Natural killer cell (primary cell): ENCODE results near the gene NCL. TPM values are rescaled to one million over a fixed set of nuclear protein-coding genes. Genes with fewer than 3 reads are reported as not detected.
"Not testable (repeated sequence)": the region's sequence is repeated elsewhere in the genome, so short reads cannot be mapped to it uniquely, and the experiment has no call there.

Experiments used
- ATAC-seq, 3 donors: fragments of 150-1000 bp in 2 of 3; fragments of 200-7000 bp in 1 of 3; cut with Tn5 transposase; 1 replicate in 1 of 3; 2 replicates in 2 of 3; pipeline ENCODE4 v1.10.0; 2021; ENCODE audit warnings: mild to moderate bottlenecking in 2 of 3, moderate library complexity in 2 of 3
- DNase-seq, 2 donors: peaks; one replicate each; pipeline versions ENCODE4 v3.0.0 to v3.0.0-alpha.2; 2013 to 2021; ENCODE audit warnings: mixed read lengths in 1 of 2
- H3K27ac ChIP-seq: one replicate; pipeline ENCODE4 v1.5.1; 2013; ENCODE audit warnings: mild to moderate bottlenecking, low read length
- H3K27me3 ChIP-seq: one replicate; pipeline ENCODE4 v1.6.1; 2013; ENCODE audit warnings: low read length; ENCODE audit not compliant: control insufficient read depth, insufficient read depth
- H3K36me3 ChIP-seq: one replicate; pipeline ENCODE4 v1.6.1; 2013; ENCODE audit warnings: low read length; ENCODE audit not compliant: control insufficient read depth, insufficient read depth
- H3K4me1 ChIP-seq: one replicate; pipeline ENCODE4 v1.6.1; 2013; ENCODE audit warnings: low read length; ENCODE audit not compliant: control insufficient read depth, insufficient read depth
- H3K4me3 ChIP-seq: one replicate; pipeline ENCODE4 v1.5.1; 2013; ENCODE audit warnings: low read length
- H3K9me3 ChIP-seq: one replicate; pipeline ENCODE4 v1.6.1; 2013; ENCODE audit warnings: low read length; ENCODE audit not compliant: control insufficient read depth, insufficient read depth
- H3K27ac Mint-ChIP-seq, 2 donors: one replicate each; pipeline ENCODE4 v1.8.0; 2022; ENCODE audit warnings: mild to moderate bottlenecking in 2 of 2, mixed read lengths in 2 of 2, moderate library complexity in 1 of 2
- H3K27me3 Mint-ChIP-seq, 2 donors: one replicate each; pipeline ENCODE4 v1.8.0; 2022; ENCODE audit warnings: low read depth in 2 of 2, mixed read lengths in 2 of 2
- H3K36me3 Mint-ChIP-seq: one replicate; pipeline ENCODE4 v1.8.0; 2022; ENCODE audit warnings: mixed read lengths
- H3K4me1 Mint-ChIP-seq, 2 donors: one replicate each; pipeline ENCODE4 v1.8.0; 2022; ENCODE audit warnings: mixed read lengths in 2 of 2
- H3K4me3 Mint-ChIP-seq: one replicate; pipeline ENCODE4 v1.8.0; 2022; ENCODE audit warnings: mild to moderate bottlenecking, moderate library complexity, mixed read lengths
- H3K9me3 Mint-ChIP-seq, 2 donors: one replicate each; pipeline ENCODE4 v1.8.0; 2022; ENCODE audit warnings: mixed read lengths in 2 of 2
- WGBS: methylation state at CpG from one replicate; pipeline ENCODE4 v1.1.7; 2013; ENCODE audit warnings: missing lambda C conversion rate; ENCODE audit not compliant: insufficient coverage; 5-methylcytosine and 5-hydroxymethylcytosine counted together
- intact Hi-C: fragments of 100-400 bp; cut with micrococcal nuclease; formaldehyde crosslinking; loops from one replicate; pipeline ENCODE4 v1.14.2; 2022
- total RNA-seq, 4 donors: library from RNA; stranded (reverse); fragments of 120-200 nt in 1 of 4; gene quantifications; one replicate each; pipeline versions ENCODE4 v1.2.3 to v1.2.4, GENCODE V29; 2013 to 2022
- TF ChIP-seq, protein P1 (sequence below): fragments of 200-600 bp; IDR thresholded peaks from one replicate; pipeline ENCODE4 v1.8.0; 2022; ENCODE audit warnings: antibody characterized with exemption

The NCL gene
- total RNA-seq, 3 donors from 2014 or later (not counting 1 experiment from before 2014, with no cell fraction given), result 485 to 540 (median 529) TPM

DNA sequence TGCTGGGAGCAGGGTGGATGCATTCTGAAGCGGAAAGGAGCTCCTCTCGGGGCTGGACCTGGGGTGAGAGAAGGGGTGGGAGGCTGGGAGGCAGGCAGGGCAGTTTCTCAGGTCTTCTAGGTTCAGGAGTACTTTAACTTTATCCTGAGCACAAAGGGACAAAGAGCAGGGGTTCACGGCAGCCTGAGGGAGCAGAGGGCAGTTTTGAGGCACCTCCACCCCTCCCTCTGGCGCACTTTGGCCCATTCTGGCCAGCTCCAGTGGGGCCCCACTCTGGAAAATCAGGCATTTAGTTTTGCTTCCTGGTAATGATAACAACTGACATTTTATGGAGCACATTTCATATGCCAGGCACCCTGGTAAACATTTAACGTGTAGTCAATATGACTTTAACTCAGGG lies 54.5 kb downstream of the NCL start:
- DNase-seq (no peak), ATAC-seq (no peak)
- no peak overlapping the region for H3K27ac ChIP-seq
- intact Hi-C loops, result loop anchor here (5.0 kb wide), 3 partner anchors 43 to 162 kb away; no protein-coding TSS in a partner anchor
- Mint-ChIP-seq H3K9me3 (peaks cover 0 to 5% of the 10 kb centered on the region in 2 donors), H3K4me3 (no peak overlapping the region), H3K27me3 (peaks cover 0 to 17% of the 10 kb centered on the region in 2 donors), H3K36me3 (no peaks in the 10 kb centered on the region), H3K4me1 (peaks cover 24 to 29% of the 10 kb centered on the region in 2 donors), H3K27ac (no peak overlapping the region)
- 94% methylated on average over 5 of the region's 5 CpGs for WGBS
- H3K9me3 ChIP-seq, result peaks cover 9% of the 10 kb centered on the region
- H3K4me3 ChIP-seq, result no peak overlapping the region
- H3K27me3 ChIP-seq, result peaks cover 6% of the 10 kb centered on the region
- peaks cover 17% of the 10 kb centered on the region for H3K4me1 ChIP-seq
- TF ChIP-seq, protein P1, sequence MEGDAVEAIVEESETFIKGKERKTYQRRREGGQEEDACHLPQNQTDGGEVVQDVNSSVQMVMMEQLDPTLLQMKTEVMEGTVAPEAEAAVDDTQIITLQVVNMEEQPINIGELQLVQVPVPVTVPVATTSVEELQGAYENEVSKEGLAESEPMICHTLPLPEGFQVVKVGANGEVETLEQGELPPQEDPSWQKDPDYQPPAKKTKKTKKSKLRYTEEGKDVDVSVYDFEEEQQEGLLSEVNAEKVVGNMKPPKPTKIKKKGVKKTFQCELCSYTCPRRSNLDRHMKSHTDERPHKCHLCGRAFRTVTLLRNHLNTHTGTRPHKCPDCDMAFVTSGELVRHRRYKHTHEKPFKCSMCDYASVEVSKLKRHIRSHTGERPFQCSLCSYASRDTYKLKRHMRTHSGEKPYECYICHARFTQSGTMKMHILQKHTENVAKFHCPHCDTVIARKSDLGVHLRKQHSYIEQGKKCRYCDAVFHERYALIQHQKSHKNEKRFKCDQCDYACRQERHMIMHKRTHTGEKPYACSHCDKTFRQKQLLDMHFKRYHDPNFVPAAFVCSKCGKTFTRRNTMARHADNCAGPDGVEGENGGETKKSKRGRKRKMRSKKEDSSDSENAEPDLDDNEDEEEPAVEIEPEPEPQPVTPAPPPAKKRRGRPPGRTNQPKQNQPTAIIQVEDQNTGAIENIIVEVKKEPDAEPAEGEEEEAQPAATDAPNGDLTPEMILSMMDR, result no peak
- no peaks in the 10 kb centered on the region for H3K36me3 ChIP-seq

DNA sequence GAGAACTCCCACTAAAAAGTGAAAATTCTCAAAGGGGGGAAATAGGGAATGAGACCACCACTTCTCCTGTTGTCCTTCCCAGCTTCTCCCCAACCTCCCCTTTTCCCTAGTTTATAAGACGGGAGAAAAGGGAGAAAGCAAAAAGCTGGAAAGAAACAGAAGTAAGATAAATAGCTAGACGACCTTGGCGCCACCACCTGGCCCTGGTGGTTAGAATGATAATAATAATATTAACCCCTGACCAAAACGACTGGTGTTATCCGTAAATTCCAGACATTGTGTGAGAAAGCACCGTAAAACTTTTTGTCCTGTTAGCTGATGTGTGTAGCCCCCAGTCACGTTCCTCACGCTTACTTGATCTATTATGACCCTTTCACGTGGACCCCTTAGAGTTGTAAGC lies 56.0 kb downstream of the NCL start:
- H3K27ac Mint-ChIP-seq, DNase-seq, H3K4me3 ChIP-seq, H3K36me3 Mint-ChIP-seq, H3K9me3 Mint-ChIP-seq, H3K4me3 Mint-ChIP-seq, H3K36me3 ChIP-seq, H3K27ac ChIP-seq, H3K27me3 ChIP-seq, intact Hi-C loops, H3K9me3 ChIP-seq, ATAC-seq: not testable (repeated sequence)
- peaks cover 24 to 29% of the 10 kb centered on the region in 2 donors for H3K4me1 Mint-ChIP-seq
- WGBS, result 82% methylated on average over 6 of the region's 9 CpGs
- H3K4me1 ChIP-seq, result peaks cover 17% of the 10 kb centered on the region
- H3K27me3 Mint-ChIP-seq, result peaks cover 0 to 15% of the 10 kb centered on the region in 2 donors

DNA sequence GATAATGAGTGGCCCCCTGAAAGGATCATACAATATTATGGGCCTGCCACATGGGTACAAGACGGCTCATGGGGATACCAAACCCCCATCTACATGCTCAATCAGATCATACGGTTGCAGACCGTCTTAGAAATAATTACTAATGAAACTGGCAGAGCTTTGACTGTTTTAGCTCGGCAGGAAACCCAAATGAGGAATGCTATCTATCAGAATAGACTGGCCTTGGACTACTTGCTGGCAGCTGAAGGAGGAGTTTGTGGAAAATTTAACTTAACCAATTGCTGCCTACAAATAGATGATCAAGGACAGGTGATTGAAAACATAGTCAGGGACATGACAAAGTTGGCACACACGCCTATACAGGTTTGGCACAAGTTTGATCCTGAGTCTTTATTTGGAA lies 56.6 kb downstream of the NCL start:
- H3K36me3 Mint-ChIP-seq, H3K9me3 Mint-ChIP-seq, ATAC-seq, intact Hi-C loops, H3K27me3 ChIP-seq, H3K9me3 ChIP-seq, H3K4me3 Mint-ChIP-seq, H3K27ac ChIP-seq, DNase-seq, H3K27ac Mint-ChIP-seq, H3K4me3 ChIP-seq, H3K36me3 ChIP-seq: not testable (repeated sequence)
- H3K4me1 ChIP-seq, result peaks cover 16% of the 10 kb centered on the region
- Mint-ChIP-seq H3K27me3 (peaks cover 0 to 12% of the 10 kb centered on the region in 2 donors), H3K4me1 (peaks cover 24 to 32% of the 10 kb centered on the region in 2 donors)
- WGBS, result 93% methylated on average over 5 of the region's 5 CpGs

DNA sequence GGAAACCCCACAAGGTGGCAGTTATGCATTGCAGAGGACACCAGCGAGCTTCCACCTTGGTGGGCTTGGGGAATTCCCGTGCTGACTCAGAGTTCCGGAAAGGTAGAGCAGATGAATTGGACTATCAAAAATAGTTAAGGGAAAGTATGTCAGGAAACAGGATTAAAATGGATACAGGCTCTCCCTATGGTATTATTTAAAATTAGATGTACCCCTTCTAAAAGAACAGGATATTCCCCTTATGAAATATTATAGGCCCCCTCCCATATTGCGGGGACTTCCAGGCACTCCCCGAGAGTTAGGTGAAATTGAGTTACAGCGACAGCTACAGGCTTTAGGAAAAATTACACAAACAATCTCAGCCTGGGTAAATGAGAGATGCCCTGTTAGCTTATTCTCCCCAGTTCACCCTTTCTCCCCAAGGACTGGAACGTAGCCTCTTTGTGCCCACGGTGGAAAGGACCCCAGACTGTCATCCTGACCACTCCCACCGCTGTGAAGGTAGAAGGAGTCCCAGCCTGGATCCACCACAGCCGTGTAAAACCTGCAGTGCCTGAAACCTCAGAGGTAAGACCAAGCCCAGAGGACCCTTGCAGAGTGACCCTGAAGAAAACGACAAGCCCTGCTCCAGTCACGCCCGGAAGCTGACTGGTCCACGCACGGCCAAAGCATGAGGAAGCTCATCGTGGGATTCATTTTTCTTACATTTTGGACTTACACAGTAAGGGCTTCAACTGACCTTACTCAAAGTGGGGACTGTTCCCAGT lies 58.5 kb downstream of the NCL start:
- 13% methylated on average over 13 of the region's 16 CpGs for WGBS
- H3K9me3 Mint-ChIP-seq, result not testable (repeated sequence)
- peak in 2 of 3 donors; percentile 76 to 77 for ATAC-seq

DNA sequence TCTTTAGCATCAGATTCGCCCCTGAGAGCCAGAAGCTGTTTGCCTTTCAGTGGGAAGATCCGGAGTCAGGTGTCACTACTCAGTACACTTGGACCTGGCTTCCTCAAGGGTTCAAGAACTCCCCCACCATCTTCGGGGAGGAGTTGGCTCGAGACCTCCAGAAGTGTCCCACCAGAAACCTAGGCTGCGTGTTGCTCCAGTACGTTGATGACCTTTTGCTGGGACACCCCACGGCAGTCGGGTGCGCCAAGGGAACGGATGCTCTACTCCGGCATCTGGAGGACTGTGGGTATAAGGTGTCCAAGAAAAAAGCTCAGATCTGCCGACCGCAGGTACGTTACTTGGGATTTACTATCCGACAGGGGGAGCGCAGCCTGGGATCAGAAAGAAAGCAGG lies 60.1 kb downstream of the NCL start:
- H3K27me3 Mint-ChIP-seq, H3K4me3 ChIP-seq, H3K27me3 ChIP-seq, H3K36me3 ChIP-seq, H3K9me3 ChIP-seq, DNase-seq, H3K27ac Mint-ChIP-seq, ATAC-seq, H3K9me3 Mint-ChIP-seq, intact Hi-C loops, H3K27ac ChIP-seq, H3K36me3 Mint-ChIP-seq, H3K4me3 Mint-ChIP-seq: not testable (repeated sequence)
- peaks cover 19% of the 10 kb centered on the region for H3K4me1 ChIP-seq
- WGBS, result 96% methylated on average over 16 of the region's 16 CpGs
- peaks cover 36 to 44% of the 10 kb centered on the region in 2 donors for H3K4me1 Mint-ChIP-seq

More for the DNA sequence above, 58.5 kb downstream of the NCL start:
- not testable (repeated sequence) for H3K4me1 ChIP-seq, H3K36me3 Mint-ChIP-seq, H3K27me3 Mint-ChIP-seq, H3K36me3 ChIP-seq, H3K4me3 Mint-ChIP-seq, H3K4me3 ChIP-seq, H3K27me3 ChIP-seq, H3K27ac ChIP-seq, H3K9me3 ChIP-seq
- TF ChIP-seq, protein P1, result peak; percentile 71
- intact Hi-C loops, result loop anchor here (1.0 kb wide), 1 partner anchor 109 kb away; no protein-coding TSS in a partner anchor
- peak in 1 of 2 donors; percentile 63 for DNase-seq
- peaks cover 30 to 37% of the 10 kb centered on the region in 2 donors for H3K4me1 Mint-ChIP-seq
- H3K27ac Mint-ChIP-seq, result peak overlapping the region; percentile 67 to 83
